A673 (cell line): Measurements from ENCODE around the gene DKK1.

Experiments used
- CTCF ChIP-seq: fragments of 300-800, 200-600 bp; sonication (generic); conservative IDR thresholded peaks from 2 replicates; pipeline ENCODE4 v1.5.1; 2017; ENCODE audit warnings: low read depth, mild to moderate bottlenecking, antibody characterized with exemption, low read length, moderate library complexity, mixed read lengths
- EZH2 ChIP-seq: fragments of 200-600 bp; sonication (generic); IDR thresholded peaks from 2 replicates; pipeline ENCODE4 v1.6.1; 2017; ENCODE audit warnings: borderline replicate concordance, low read depth, mild to moderate bottlenecking, mixed read lengths, antibody characterized with exemption, low read length; ENCODE audit not compliant: poor library complexity, severe bottlenecking

DNA sequence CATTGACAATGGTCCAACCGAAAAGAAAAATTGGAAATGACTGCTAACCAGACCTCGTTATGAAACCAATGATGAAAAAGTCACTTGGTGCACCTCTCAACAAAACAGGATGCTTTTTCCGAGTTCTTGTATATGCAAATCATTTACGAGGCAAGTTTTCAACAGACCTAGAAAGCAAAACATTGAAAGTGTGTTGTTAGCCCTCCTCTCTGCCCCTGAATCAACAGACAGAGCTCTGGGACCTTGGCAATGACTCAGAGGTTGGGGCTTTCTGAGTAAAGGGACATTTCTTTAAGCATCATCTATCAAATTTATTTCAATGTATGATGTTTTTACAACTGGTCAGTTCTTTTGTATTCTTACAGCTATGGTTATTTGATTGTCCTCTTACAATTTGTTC is 16.3 kb upstream of the DKK1 start:
- no peak for TF ChIP-seq CTCF
- TF ChIP-seq EZH2: no peak
